K562 (cell line): Measurements from ENCODE around the gene WWOX. TPM values are rescaled to one million over a fixed set of nuclear protein-coding genes. Genes with fewer than 3 reads are reported as not detected.

Source experiments
- ATAC-seq: fragments of 200-7000 bp; cut with Tn5 transposase; 3 replicates; pipeline ENCODE4 v1.9.1; 2020; ENCODE audit warnings: moderate library complexity
- BruUV-seq: library from RNA; stranded (reverse); fragments of 400-500 nt; replicated peaks from 2 replicates; lab custom pipeline; 2021; lab: Mats Ljungman, UMichigan
- CTCF ChIA-PET: fragments of 300-600 bp; formaldehyde crosslinking; extraction: SDS; loops from one replicate; lab custom pipeline; 2021; ENCODE audit warnings: low intra/inter-chr PET ratio; lab: Yijun Ruan, JAX
- POLR2A ChIA-PET: fragments of 300-600, 350-650 bp; sonication (Branson Sonifier 250); formaldehyde crosslinking; extraction: SDS; loops from one replicate; lab custom pipeline; 2021; ENCODE audit warnings: antibody characterized with exemption, inconsistent platforms; lab: Yijun Ruan, JAX
- DNase-seq, 4 experiments: peaks; one replicate each; pipeline versions ENCODE4 v3.0.0 to v3.0.0-alpha.2; 2011 to 2018; ENCODE audit warnings: low spot score in 3 of 4, mixed read lengths in 3 of 4; ENCODE audit errors: extremely low read depth in 1 of 4
- FAIRE-seq: peaks from 2 replicates; lab custom pipeline; 2011; peaks lifted over from hg19 to GRCh38; lab: Jason Lieb, UNC
- H2AFZ ChIP-seq: 2 replicates; pipeline ENCODE4 v1.6.0; 2011; ENCODE audit warnings: low read depth, low read length, control low read depth, inconsistent platforms
- H3K27ac ChIP-seq: fragments of 200-600 bp; 3 replicates; pipeline ENCODE4 v1.8.0; 2011; ENCODE audit warnings: low read depth, mild to moderate bottlenecking, control low read depth, inconsistent platforms, low read length, moderate library complexity, mixed read lengths; ENCODE audit errors: extremely low read depth
- H3K27me3 ChIP-seq, 2 experiments: fragments of 300-600 bp in 1 of 2; 2 replicates in 1 of 2; 3 replicates in 1 of 2; pipeline versions ENCODE4 v1.6.0 to v1.8.0; 2011; ENCODE audit warnings: inconsistent platforms in 2 of 2, low read length in 2 of 2, mild to moderate bottlenecking in 1 of 2, mixed read lengths in 1 of 2, moderate library complexity in 1 of 2; ENCODE audit not compliant: control insufficient read depth in 2 of 2, insufficient read depth in 2 of 2
- H3K36me3 ChIP-seq: fragments of 300-600 bp; 3 replicates; pipeline ENCODE4 v1.8.0; 2011; ENCODE audit warnings: mild to moderate bottlenecking, low read length, inconsistent platforms; ENCODE audit not compliant: control insufficient read depth, insufficient read depth
- H3K4me1 ChIP-seq, 2 experiments: fragments of 200-600 bp in 1 of 2; replicated peaks in 1 of 2; 2 replicates in 1 of 2; 3 replicates in 1 of 2; pipeline versions ENCODE4 v1.5.1 to v1.8.0; 2011; ENCODE audit warnings: inconsistent platforms in 2 of 2, low read length in 2 of 2, mild to moderate bottlenecking in 1 of 2, mixed read lengths in 1 of 2, moderate library complexity in 1 of 2; ENCODE audit not compliant: control insufficient read depth in 2 of 2, insufficient read depth in 2 of 2
- H3K4me2 ChIP-seq: 2 replicates; pipeline ENCODE4 v1.6.1; 2011; ENCODE audit warnings: low read length, control low read depth, inconsistent platforms, mixed read lengths; ENCODE audit not compliant: insufficient read depth
- H3K4me3 ChIP-seq: fragments of 200-600 bp; sonication (generic), shearing (Covaris generic); 2 replicates; pipeline ENCODE4 v1.5.1; 2016; ENCODE audit warnings: control low read depth, inconsistent platforms
- H3K79me2 ChIP-seq: fragments of 200-600 bp; 3 replicates; pipeline ENCODE4 v1.8.0; 2011; ENCODE audit warnings: low read length, inconsistent platforms; ENCODE audit not compliant: control insufficient read depth, insufficient read depth
- H3K9ac ChIP-seq, 2 experiments: 2 replicates each; pipeline versions ENCODE4 v1.6.0 to v1.6.1; 2011; ENCODE audit warnings: low read depth in 2 of 2, low read length in 2 of 2, control low read depth in 1 of 2, inconsistent platforms in 1 of 2, mild to moderate bottlenecking in 1 of 2, mixed read lengths in 1 of 2; ENCODE audit not compliant: insufficient read depth in 1 of 2
- H3K9me1 ChIP-seq: one replicate; pipeline ENCODE4 v1.6.0; 2011; ENCODE audit warnings: inconsistent platforms, mild to moderate bottlenecking, low read length, moderate library complexity; ENCODE audit not compliant: control insufficient read depth, insufficient read depth
- H3K9me3 ChIP-seq: replicated peaks from 2 replicates; pipeline ENCODE4 v1.5.1; 2011; ENCODE audit warnings: low read depth, low read length, inconsistent platforms; ENCODE audit not compliant: control insufficient read depth, insufficient read depth
- H4K20me1 ChIP-seq: replicated peaks from 2 replicates; pipeline ENCODE4 v1.6.1; 2011; ENCODE audit warnings: low read length, inconsistent platforms, mixed read lengths; ENCODE audit not compliant: control insufficient read depth, insufficient read depth
- BRD9 ChIP-seq: fragments of 450-650 bp; IDR thresholded peaks from 2 replicates; pipeline ENCODE4 v1.6.1; 2018; ENCODE audit warnings: low read depth; ENCODE audit not compliant: partially characterized antibody
- BRF1 ChIP-seq: IDR thresholded peaks from 3 replicates; pipeline ENCODE4 v1.6.1; 2011; ENCODE audit warnings: borderline replicate concordance, mild to moderate bottlenecking; ENCODE audit not compliant: insufficient read length; ENCODE audit errors: extremely low read depth
- ESRRA ChIP-seq: fragments of 450-650 bp; IDR thresholded peaks from 2 replicates; pipeline ENCODE4 v1.6.1; 2014; ENCODE audit warnings: low read depth, mild to moderate bottlenecking, moderate library complexity, borderline replicate concordance
- KAT2B ChIP-seq: IDR thresholded peaks from one replicate; pipeline ENCODE4 v1.6.1; 2012; ENCODE audit warnings: low read depth, mild to moderate bottlenecking, control low read depth, inconsistent platforms, low read length, moderate library complexity
- L3MBTL2 ChIP-seq: fragments of 450-650 bp; IDR thresholded peaks from 2 replicates; pipeline ENCODE4 v1.6.1; 2016; ENCODE audit warnings: mild to moderate bottlenecking, moderate library complexity
- RCOR1 ChIP-seq, 2 experiments: IDR thresholded peaks; 2 replicates each; pipeline ENCODE4 v1.6.1; 2012; ENCODE audit warnings: low read depth in 2 of 2, low read length in 2 of 2, borderline replicate concordance in 1 of 2, improper control_type of control experiment in 1 of 2
- SMARCA4 ChIP-seq: fragments of 450-650 bp; IDR thresholded peaks from 2 replicates; pipeline ENCODE4 v1.6.1; 2016
- XRCC3 ChIP-seq: fragments of 450-650 bp; IDR thresholded peaks from 2 replicates; pipeline ENCODE4 v1.6.1; 2017; ENCODE audit warnings: mild to moderate bottlenecking, moderate library complexity
- ZNF398 ChIP-seq: fragments of 250-450 bp; sonication (Bioruptor Pico); IDR thresholded peaks from 2 replicates; pipeline ENCODE4 v1.8.0; 2021; ENCODE audit warnings: moderate library complexity, mild to moderate bottlenecking, inconsistent platforms
- ZNF707 ChIP-seq: fragments of 250-450 bp; sonication (Bioruptor Pico); conservative IDR thresholded peaks from 2 replicates; pipeline ENCODE4 v1.8.0; 2022; ENCODE audit warnings: inconsistent platforms, mild to moderate bottlenecking, moderate library complexity
- ZNF79 ChIP-seq: fragments of 250-450 bp; sonication (Bioruptor Pico); IDR thresholded peaks from 2 replicates; pipeline ENCODE4 v1.4.0; 2020; ENCODE audit warnings: low read depth, mild to moderate bottlenecking, moderate library complexity
- WGBS: fragments of 100-300 bp; shearing (Covaris generic); methylation state at CpG from one replicate; pipeline ENCODE4 v1.1.6; 2016; ENCODE audit warnings: low coverage, mixed read lengths; ENCODE audit not compliant: insufficient coverage; ENCODE audit errors: missing lambda C conversion rate; 5-methylcytosine and 5-hydroxymethylcytosine counted together
- in situ Hi-C: fragments of 300-500 bp; cut with MboI; formaldehyde crosslinking; loops from 4 replicates; pipeline ENCODE4 v1.15.0; 2018; ENCODE audit warnings: inconsistent platforms, mixed read lengths
- intact Hi-C: fragments of 100-400 bp; cut with micrococcal nuclease; formaldehyde crosslinking; loops from 2 replicates; pipeline ENCODE4 v1.14.2; 2022
- polyA plus RNA-seq, 8 experiments: library from polyadenylated mRNA; depleted of rRNA in 4 of 8; stranded (reverse) in 5 of 8; unstranded in 3 of 8; fragments of >200 nt; fragmentation: Nextera tagmentation in 2 of 8; fragmentation: Illumina TruSeq in 1 of 8; extraction: Ambion mirVana in 2 of 8; extraction: Trizol in 1 of 8; gene quantifications; 2 replicates each; pipeline versions ENCODE4 v1.2.1 to v1.2.3, GENCODE V29; 2011 to 2014; ENCODE audit warnings: inconsistent platforms in 1 of 8, missing spikeins in 1 of 8
- total RNA-seq, 7 experiments: library from RNA; depleted of rRNA in 6 of 7; stranded (reverse); fragments of >200 nt in 6 of 7; fragmentation: Illumina TruSeq in 2 of 7; extraction: Trizol in 2 of 7; gene quantifications; 2 replicates each; pipeline versions ENCODE4 v1.2.1 to v1.2.3, GENCODE V29; 2011 to 2021; ENCODE audit warnings: low replicate concordance in 1 of 7

The WWOX gene
- total and polyA plus RNA-seq, 9 of the 15 experiments (the other 6 are each of a cell fraction or from before 2014, with no cell fraction given), result 1.6 to 22.7 (median 8.1) TPM

- intact Hi-C loops (no loop called here), in situ Hi-C loops (no loop called here)
- Histone ChIP-seq H3K27me3 (peaks cover 2 to 3% of the 10 kb centered on the region in 2 experiments; a peak in 3 of 5 replicates), H3K4me3 (no peak overlapping the region), H2AFZ (no peak overlapping the region), H3K27ac (no peak overlapping the region), H3K9me1 (no peaks in the 10 kb centered on the region), H3K36me3 (no peaks in the 10 kb centered on the region), H3K9ac (no peak overlapping the region), H3K79me2 (no peaks in the 10 kb centered on the region), H3K4me1 (no peaks in the 10 kb centered on the region), H3K9me3 (no peaks in the 10 kb centered on the region), H4K20me1 (no peaks in the 10 kb centered on the region; the same call in 1 of the 2 replicates), H3K4me2 (no peak overlapping the region)
- TF ChIP-seq L3MBTL2, result peak; percentile 56
- no peak for TF ChIP-seq BRF1
- TF ChIP-seq ESRRA, result 0 out of 2 replicates have a peak, but pooled peaks have one; percentile 22
- no peak for TF ChIP-seq SMARCA4
- ChIA-PET POLR2A (interaction anchor here (0.9 kb wide), 1 partner anchor 12 kb away, joined by 4 read pairs; no protein-coding TSS in a partner anchor), CTCF (no interaction called here)
- ATAC-seq (no peak; the same call in 2 of the 3 replicates), FAIRE-seq (no peak), DNase-seq (no peak)
- no TSS peak for BruUV-seq
- 0% methylated on average over 9 of the region's 9 CpGs for WGBS
These were observed 1153.7 kb downstream of the WWOX start for GRCh38 chr16:79253100-79253631.

GRCh38 chr16:79257953-79258490, 1158.6 kb downstream of the WWOX start:
- H3K4me1 ChIP-seq, result no peaks in the 10 kb centered on the region
- H3K4me2 ChIP-seq, result no peak overlapping the region
- H3K36me3 ChIP-seq, result no peaks in the 10 kb centered on the region
- intact Hi-C loops (no loop called here), in situ Hi-C loops (no loop called here)
- H3K9me1 ChIP-seq, result no peaks in the 10 kb centered on the region
- FAIRE-seq (no peak), ATAC-seq (no peak), DNase-seq (no peak)
- ChIA-PET CTCF (no interaction called here), POLR2A (no interaction called here)
- H3K79me2 ChIP-seq, result no peaks in the 10 kb centered on the region
- 0% methylated on average over 10 of the region's 10 CpGs for WGBS
- no peak overlapping the region for H3K9ac ChIP-seq
- H4K20me1 ChIP-seq, result peaks cover 3% of the 10 kb centered on the region; the same call in 1 of the 2 replicates
- no peaks in the 10 kb centered on the region for H3K9me3 ChIP-seq
- H3K27ac ChIP-seq, result no peak overlapping the region
- no peak overlapping the region for H2AFZ ChIP-seq
- BruUV-seq, result no TSS peak
- H3K4me3 ChIP-seq, result no peak overlapping the region
- H3K27me3 ChIP-seq, result peaks cover 0 to 6% of the 10 kb centered on the region in 2 experiments; a peak in 2 of 5 replicates
- TF ChIP-seq BRD9, result no peak
- no peak for TF ChIP-seq XRCC3
- TF ChIP-seq ZNF79 (CRISPR knock-in tag), result no peak
- no peak for TF ChIP-seq ZNF398 (CRISPR knock-in tag)
- TF ChIP-seq RCOR1 (IDR thresholded peaks at IDR 0.05; ENCODE audit: borderline replicate concordance in 1 of 2, low read depth in 2 of 2, low read length in 2 of 2), result no peak
- TF ChIP-seq ZNF707, result no peak
- TF ChIP-seq KAT2B, result no peak
